Hematopoietic multipotent progenitor cell treated with erythropoietin and hydrocortisone succinate and interleukin-3 and kit ligand, for 8 days (in vitro differentiated cells): ENCODE measurements around the gene TLE6.
"Not testable (repeated sequence)": the region's sequence is repeated elsewhere in the genome, so short reads cannot be mapped to it uniquely, and the experiment has no call there.

Source experiments
- DNase-seq: peaks from one replicate; pipeline ENCODE4 v3.0.0-alpha.2; 2015

Gene TLE6

GRCh38 chr19:3005345-3005744 is 28.0 kb downstream of the TLE6 start:
- no peak for DNase-seq

- DNase-seq: peak; percentile 6
These were observed 28.9 kb downstream of the TLE6 start for GRCh38 chr19:3006075-3006767.

- DNase-seq: no peak
These were observed 30.6 kb downstream of the TLE6 start for GRCh38 chr19:3007975-3008374.

GRCh38 chr19:3008994-3009393 is 31.6 kb downstream of the TLE6 start:
- no peak for DNase-seq

GRCh38 chr19:3010871-3011270 is 33.5 kb downstream of the TLE6 start:
- no peak for DNase-seq

GRCh38 chr19:3012059-3012458 is 34.7 kb downstream of the TLE6 start:
- DNase-seq: not testable (repeated sequence)

- DNase-seq: no peak
These were observed 35.4 kb downstream of the TLE6 start for GRCh38 chr19:3012621-3013262.

GRCh38 chr19:3013263-3013725 is 35.9 kb downstream of the TLE6 start:
- DNase-seq: no peak

- no peak for DNase-seq
These were observed 36.8 kb downstream of the TLE6 start for GRCh38 chr19:3014135-3014534.

GRCh38 chr19:3015126-3016057 is 38.0 kb downstream of the TLE6 start:
- DNase-seq: no peak

- no peak for DNase-seq
These were observed 40.6 kb downstream of the TLE6 start for GRCh38 chr19:3017923-3018322.

GRCh38 chr19:3019211-3019854 is 42.0 kb downstream of the TLE6 start:
- no peak for DNase-seq

GRCh38 chr19:3020321-3020960 is 43.1 kb downstream of the TLE6 start:
- DNase-seq: no peak

GRCh38 chr19:3024509-3024869 is 47.1 kb downstream of the TLE6 start:
- no peak for DNase-seq

- DNase-seq: no peak
These were observed 47.6 kb downstream of the TLE6 start for GRCh38 chr19:3024870-3025548.

GRCh38 chr19:3025549-3025886 is 48.2 kb downstream of the TLE6 start:
- DNase-seq: no peak

GRCh38 chr19:3026768-3027167 is 49.4 kb downstream of the TLE6 start:
- no peak for DNase-seq

- no peak for DNase-seq
These were observed 49.9 kb downstream of the TLE6 start for GRCh38 chr19:3027292-3027691.

GRCh38 chr19:3027981-3028304 is 50.6 kb downstream of the TLE6 start:
- DNase-seq: no peak

- DNase-seq: no peak
These were observed 51.1 kb downstream of the TLE6 start for GRCh38 chr19:3028305-3029064.
